ENCODE measurements around the gene DEFB132.

DEFB132 gene

GRCh38 chr20:214383-214782, 43.1 kb upstream of the DEFB132 start:
- Histone ChIP-seq H3K4me1 (ENCODE audit: control insufficient read depth, low read length) (no peaks in the 10 kb centered on the region), H4K20me1 (ENCODE audit: control insufficient read depth, insufficient read depth, low read depth, low read length) (no peaks in the 10 kb centered on the region), H3K79me2 (ENCODE audit: control insufficient read depth, low read length) (no peaks in the 10 kb centered on the region), H3K9me2 (replicated peaks; ENCODE audit: control insufficient read depth, low read length) (no peaks in the 10 kb centered on the region), H3K4me3 (ENCODE audit: low read length) (no peak overlapping the region), H3F3A (ENCODE audit: control insufficient read depth, insufficient read depth) (no peaks in the 10 kb centered on the region), H3K9me3 (ENCODE audit: control insufficient read depth, insufficient read depth, low read length) (no peaks in the 10 kb centered on the region), H3K36me3 (ENCODE audit: control insufficient read depth, low read length) (no peaks in the 10 kb centered on the region), H3K27ac (ENCODE audit: low read depth, low read length) (no peak overlapping the region), H3K27me3 (ENCODE audit: control insufficient read depth, low read length) (peaks cover 11% of the 10 kb centered on the region), H3K4me2 (ENCODE audit: low read length) (no peak overlapping the region)
- TF ChIP-seq EZH2phosphoT487 (IDR thresholded peaks at IDR 0.05; ENCODE audit: borderline replicate concordance, low read length), result no peak
- no peak for TF ChIP-seq CTCF (IDR thresholded peaks at IDR 0.05; ENCODE audit: low read depth, low read length, poor library complexity, severe bottlenecking)

GRCh38 chr20:215796-216195, 41.7 kb upstream of the DEFB132 start:
- no peaks in the 10 kb centered on the region for H3K9me3 ChIP-seq (ENCODE audit: control insufficient read depth, insufficient read depth, low read length)
- H3K4me3 ChIP-seq (ENCODE audit: low read length), result no peak overlapping the region
- H3K79me2 ChIP-seq (ENCODE audit: control insufficient read depth, low read length), result no peaks in the 10 kb centered on the region
- H3F3A ChIP-seq (ENCODE audit: control insufficient read depth, insufficient read depth), result no peaks in the 10 kb centered on the region
- H3K27ac ChIP-seq (ENCODE audit: low read depth, low read length), result no peak overlapping the region
- no peaks in the 10 kb centered on the region for H3K4me1 ChIP-seq (ENCODE audit: control insufficient read depth, low read length)
- no peak overlapping the region for H3K4me2 ChIP-seq (ENCODE audit: low read length)
- no peaks in the 10 kb centered on the region for H4K20me1 ChIP-seq (ENCODE audit: control insufficient read depth, insufficient read depth, low read depth, low read length)
- no peaks in the 10 kb centered on the region for H3K36me3 ChIP-seq (ENCODE audit: control insufficient read depth, low read length)
- H3K9me2 ChIP-seq (replicated peaks; ENCODE audit: control insufficient read depth, low read length), result no peaks in the 10 kb centered on the region
- H3K27me3 ChIP-seq (ENCODE audit: control insufficient read depth, low read length), result peaks cover 19% of the 10 kb centered on the region
- TF ChIP-seq CTCF (IDR thresholded peaks at IDR 0.05; ENCODE audit: low read depth, low read length, poor library complexity, severe bottlenecking), result no peak
- no peak for TF ChIP-seq EZH2phosphoT487 (IDR thresholded peaks at IDR 0.05; ENCODE audit: borderline replicate concordance, low read length)

GRCh38 chr20:217266-217665, 40.3 kb upstream of the DEFB132 start:
- TF ChIP-seq CTCF (IDR thresholded peaks at IDR 0.05; ENCODE audit: low read depth, low read length, poor library complexity, severe bottlenecking) (no peak), EZH2phosphoT487 (IDR thresholded peaks at IDR 0.05; ENCODE audit: borderline replicate concordance, low read length) (no peak)
- Histone ChIP-seq H3K4me1 (ENCODE audit: control insufficient read depth, low read length) (no peaks in the 10 kb centered on the region), H3K36me3 (ENCODE audit: control insufficient read depth, low read length) (no peaks in the 10 kb centered on the region), H3K79me2 (ENCODE audit: control insufficient read depth, low read length) (no peaks in the 10 kb centered on the region), H3K27ac (ENCODE audit: low read depth, low read length) (no peak overlapping the region), H3K9me2 (replicated peaks; ENCODE audit: control insufficient read depth, low read length) (no peaks in the 10 kb centered on the region), H3K9me3 (ENCODE audit: control insufficient read depth, insufficient read depth, low read length) (no peaks in the 10 kb centered on the region), H3K27me3 (ENCODE audit: control insufficient read depth, low read length) (peaks cover 22% of the 10 kb centered on the region), H3K4me3 (ENCODE audit: low read length) (no peak overlapping the region), H4K20me1 (ENCODE audit: control insufficient read depth, insufficient read depth, low read depth, low read length) (no peaks in the 10 kb centered on the region), H3F3A (ENCODE audit: control insufficient read depth, insufficient read depth) (no peaks in the 10 kb centered on the region), H3K4me2 (ENCODE audit: low read length) (no peak overlapping the region)

Data from DOHH2 (cell line).